GM12878 (cell line): Measurements from ENCODE around the gene CAST. TPM values are rescaled to one million over a fixed set of nuclear protein-coding genes. Genes with fewer than 3 reads are reported as not detected.

ENCODE experiments used
- ATAC-seq: fragments of 200-7000 bp; cut with Tn5 transposase; 3 replicates; pipeline ENCODE4 v1.9.1; 2020; ENCODE audit warnings: mild to moderate bottlenecking, moderate library complexity
- BruUV-seq: library from RNA; stranded (reverse); fragments of 400-500 nt; replicated peaks from 2 replicates; lab custom pipeline; 2021; lab: Mats Ljungman, UMichigan
- CTCF ChIA-PET: fragments of 300-600 bp; sonication (Branson Sonifier 250); formaldehyde crosslinking; extraction: SDS; loops from one replicate; lab custom pipeline; 2021; ENCODE audit warnings: inconsistent platforms; lab: Yijun Ruan, JAX
- POLR2A ChIA-PET: fragments of 350-600 bp; formaldehyde crosslinking; extraction: SDS; loops from one replicate; lab custom pipeline; 2021; ENCODE audit warnings: inconsistent platforms; lab: Charles Lee
- RAD21 ChIA-PET: fragments of 300-600 bp; sonication (Branson Sonifier 250); formaldehyde crosslinking; loops from one replicate; lab custom pipeline; 2023; ENCODE audit warnings: antibody characterized with exemption; ENCODE audit not compliant: unreplicated experiment; lab: Charles Lee
- SMC1A ChIA-PET: fragments of 300-600 bp; sonication (Branson Sonifier 250); formaldehyde crosslinking; loops from one replicate; lab custom pipeline; 2023; ENCODE audit not compliant: unreplicated experiment, uncharacterized antibody; lab: Charles Lee
- DNase-seq: peaks from one replicate; pipeline ENCODE4 v3.0.0-alpha.2; 2011; ENCODE audit warnings: low read depth, low spot score
- FAIRE-seq: peaks from 3 replicates; lab custom pipeline; 2011; peaks lifted over from hg19 to GRCh38; lab: Jason Lieb, UNC
- H2AFZ ChIP-seq: 2 replicates; pipeline ENCODE4 v1.6.0; 2011; ENCODE audit warnings: low read depth, low read length, control low read depth; ENCODE audit not compliant: control insufficient read depth
- H3K27ac ChIP-seq: 2 replicates; pipeline ENCODE4 v1.5.1; 2011; ENCODE audit warnings: control low read depth; ENCODE audit not compliant: control insufficient read depth, insufficient read depth
- H3K27me3 ChIP-seq, 2 experiments: replicated peaks in 1 of 2; 2 replicates each; pipeline versions ENCODE4 v1.6.0 to v1.6.1; 2011; ENCODE audit warnings: low read length in 1 of 2; ENCODE audit not compliant: control insufficient read depth in 2 of 2, insufficient read depth in 2 of 2
- H3K36me3 ChIP-seq, 2 experiments: 2 replicates each; pipeline ENCODE4 v1.5.1; 2011; ENCODE audit warnings: low read length in 1 of 2; ENCODE audit not compliant: control insufficient read depth in 2 of 2, insufficient read depth in 2 of 2
- H3K4me1 ChIP-seq: 2 replicates; pipeline ENCODE4 v1.6.1; 2011; ENCODE audit warnings: mild to moderate bottlenecking, low read length, moderate library complexity, mixed read lengths; ENCODE audit not compliant: control insufficient read depth, insufficient read depth
- H3K4me2 ChIP-seq: 2 replicates; pipeline ENCODE4 v1.6.0; 2011; ENCODE audit warnings: control low read depth; ENCODE audit not compliant: control insufficient read depth, insufficient read depth
- H3K4me3 ChIP-seq: fragments of 200-600 bp; sonication (generic); 2 replicates; pipeline ENCODE4 v1.5.1; 2016
- H3K79me2 ChIP-seq: 2 replicates; pipeline ENCODE4 v1.6.0; 2011; ENCODE audit warnings: low read length; ENCODE audit not compliant: control insufficient read depth, insufficient read depth
- H3K9ac ChIP-seq: 2 replicates; pipeline ENCODE4 v1.8.0; 2011; ENCODE audit warnings: low read length, control low read depth, mixed read lengths; ENCODE audit not compliant: control insufficient read depth, insufficient read depth
- H3K9me3 ChIP-seq: replicated peaks from 3 replicates; pipeline ENCODE4 v1.5.1; 2011; ENCODE audit warnings: mild to moderate bottlenecking, low read length; ENCODE audit not compliant: control insufficient read depth, insufficient read depth
- H4K20me1 ChIP-seq: 2 replicates; pipeline ENCODE4 v1.6.0; 2011; ENCODE audit not compliant: control insufficient read depth, insufficient read depth
- MTA2 ChIP-seq: fragments of 450-650 bp; IDR thresholded peaks from 2 replicates; pipeline ENCODE4 v1.6.1; 2016; ENCODE audit warnings: low read depth, mild to moderate bottlenecking, moderate library complexity
- NFIC ChIP-seq: IDR thresholded peaks from 2 replicates; pipeline ENCODE4 v1.6.1; 2012; ENCODE audit warnings: low read depth, mild to moderate bottlenecking, inconsistent platforms, low read length, moderate library complexity
- RAD21 ChIP-seq: IDR thresholded peaks from 2 replicates; pipeline ENCODE4 v1.6.1; 2011; ENCODE audit warnings: mild to moderate bottlenecking, low read depth, low read length, moderate library complexity; ENCODE audit not compliant: insufficient read depth
- WGBS: methylation state at CpG from one replicate; pipeline ENCODE4 v1.1.6; 2016; ENCODE audit warnings: low lambda C conversion rate; ENCODE audit not compliant: insufficient replicate concordance, insufficient coverage; ENCODE audit errors: missing lambda C conversion rate; 5-methylcytosine and 5-hydroxymethylcytosine counted together
- in situ Hi-C: fragments of 300-500 bp; cut with MboI; formaldehyde crosslinking; loops from 9 replicates; pipeline ENCODE4 v1.14.3; 2018; ENCODE audit warnings: mixed read lengths
- intact Hi-C: fragments of 100-400 bp; cut with micrococcal nuclease; formaldehyde crosslinking; loops from one replicate; pipeline ENCODE4 v1.14.2; 2022; ENCODE audit not compliant: unreplicated experiment
- polyA plus RNA-seq, 11 experiments: library from polyadenylated mRNA; depleted of rRNA in 4 of 11; unstranded in 6 of 11; stranded (reverse) in 5 of 11; fragments of >200 nt; fragmentation: Nextera tagmentation in 4 of 11; fragmentation: Illumina TruSeq in 1 of 11; extraction: Ambion mirVana in 4 of 11; extraction: Trizol in 1 of 11; gene quantifications; 1 replicate in 1 of 11; 2 replicates in 10 of 11; pipeline versions ENCODE4 v1.2.1 to v1.2.3, GENCODE V29; 2011 to 2016; ENCODE audit warnings: inconsistent platforms in 2 of 11, missing spikeins in 2 of 11, low read depth in 1 of 11
- total RNA-seq, 4 experiments: library from RNA; depleted of rRNA in 3 of 4; stranded (reverse); fragments of >200 nt in 3 of 4; fragmentation: Illumina TruSeq in 1 of 4; extraction: Trizol in 1 of 4; gene quantifications; 2 replicates each; pipeline versions ENCODE4 v1.2.1 to v1.2.3, GENCODE V29; 2013 to 2021
- TF ChIP-seq, protein P1 (sequence below): fragments of 450-650 bp; IDR thresholded peaks from 2 replicates; pipeline ENCODE4 v1.6.1; 2016; ENCODE audit warnings: mild to moderate bottlenecking
- TF ChIP-seq, protein P2 (sequence below): fragments of 450-650 bp; formaldehyde crosslinking; IDR thresholded peaks from 2 replicates; pipeline ENCODE4 v1.5.0; 2022; ENCODE audit warnings: mild to moderate bottlenecking, missing genetic modification characterization

CAST gene
- total and polyA plus RNA-seq, 10 of the 15 experiments (the other 5 are each of a cell fraction or from before 2014, with no cell fraction given) = 31.7 to 140 (median 68.5) TPM

DNA sequence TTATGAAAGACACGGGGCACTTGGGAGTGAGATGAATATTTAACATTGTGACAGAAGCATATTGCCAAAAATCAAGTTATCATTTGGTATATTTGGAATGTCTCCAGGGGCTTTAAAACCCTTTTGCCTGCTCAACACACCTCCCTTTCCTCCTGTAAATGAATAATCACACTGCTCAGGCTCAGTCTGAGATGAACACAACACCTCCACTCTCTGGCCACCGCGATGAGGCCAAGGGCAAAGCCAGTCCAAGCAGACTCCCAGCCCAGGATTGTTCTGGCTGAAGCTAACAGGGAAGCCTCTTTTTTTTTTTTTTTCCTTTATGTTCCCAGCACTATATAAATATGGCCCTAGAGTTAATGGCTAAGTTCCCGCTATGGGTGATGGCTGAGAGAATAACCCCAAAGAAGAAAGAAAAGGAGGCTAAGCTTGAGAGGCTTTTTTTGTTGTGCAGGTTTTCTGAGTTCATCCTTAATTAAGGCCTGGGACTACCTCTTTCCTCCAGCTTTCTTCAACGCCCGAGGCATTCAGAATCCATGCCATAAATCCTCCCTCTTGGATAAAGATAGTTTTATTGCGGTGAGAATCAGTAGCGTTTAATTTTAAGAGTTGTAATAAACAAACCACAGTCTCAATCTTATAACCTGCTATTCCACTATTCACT, 156.1 kb downstream of the CAST start:
- ChIA-PET SMC1A (interaction anchor here (0.8 to 4.0 kb wide), 5 partner anchors 10 to 40 kb away, joined by 3 to 17 read pairs (median 4); partner anchors contain the start of gene ERAP1), POLR2A (interaction anchor here (0.7 to 4.3 kb wide), 2 partner anchors 10 to 1029 kb away, joined by 4 to 18 read pairs; partner anchors contain the start of gene ERAP1), CTCF (interaction anchor here (1.3 to 2.8 kb wide), 3 partner anchors 13 to 343 kb away, joined by 5 to 10 read pairs (median 5); no protein-coding TSS in a partner anchor), RAD21 (interaction anchor here (1.4 kb wide), 1 partner anchor 51 kb away, joined by 5 read pairs; no protein-coding TSS in a partner anchor)
- FAIRE-seq (no peak), DNase-seq (no peak), ATAC-seq (no peak)
- no peaks in the 10 kb centered on the region for H3K79me2 ChIP-seq
- H3K27me3 ChIP-seq = no peaks in the 10 kb centered on the region
- BruUV-seq = no TSS peak
- no peaks in the 10 kb centered on the region for H3K36me3 ChIP-seq
- in situ Hi-C loops = no loop called here
- TF ChIP-seq, protein P1, sequence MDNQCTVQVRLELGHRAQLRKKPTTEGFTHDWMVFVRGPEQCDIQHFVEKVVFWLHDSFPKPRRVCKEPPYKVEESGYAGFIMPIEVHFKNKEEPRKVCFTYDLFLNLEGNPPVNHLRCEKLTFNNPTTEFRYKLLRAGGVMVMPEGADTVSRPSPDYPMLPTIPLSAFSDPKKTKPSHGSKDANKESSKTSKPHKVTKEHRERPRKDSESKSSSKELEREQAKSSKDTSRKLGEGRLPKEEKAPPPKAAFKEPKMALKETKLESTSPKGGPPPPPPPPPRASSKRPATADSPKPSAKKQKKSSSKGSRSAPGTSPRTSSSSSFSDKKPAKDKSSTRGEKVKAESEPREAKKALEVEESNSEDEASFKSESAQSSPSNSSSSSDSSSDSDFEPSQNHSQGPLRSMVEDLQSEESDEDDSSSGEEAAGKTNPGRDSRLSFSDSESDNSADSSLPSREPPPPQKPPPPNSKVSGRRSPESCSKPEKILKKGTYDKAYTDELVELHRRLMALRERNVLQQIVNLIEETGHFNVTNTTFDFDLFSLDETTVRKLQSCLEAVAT = no peak
- TF ChIP-seq MTA2 (no peak), NFIC (no peak), RAD21 (no peak)
- TF ChIP-seq, protein P2, sequence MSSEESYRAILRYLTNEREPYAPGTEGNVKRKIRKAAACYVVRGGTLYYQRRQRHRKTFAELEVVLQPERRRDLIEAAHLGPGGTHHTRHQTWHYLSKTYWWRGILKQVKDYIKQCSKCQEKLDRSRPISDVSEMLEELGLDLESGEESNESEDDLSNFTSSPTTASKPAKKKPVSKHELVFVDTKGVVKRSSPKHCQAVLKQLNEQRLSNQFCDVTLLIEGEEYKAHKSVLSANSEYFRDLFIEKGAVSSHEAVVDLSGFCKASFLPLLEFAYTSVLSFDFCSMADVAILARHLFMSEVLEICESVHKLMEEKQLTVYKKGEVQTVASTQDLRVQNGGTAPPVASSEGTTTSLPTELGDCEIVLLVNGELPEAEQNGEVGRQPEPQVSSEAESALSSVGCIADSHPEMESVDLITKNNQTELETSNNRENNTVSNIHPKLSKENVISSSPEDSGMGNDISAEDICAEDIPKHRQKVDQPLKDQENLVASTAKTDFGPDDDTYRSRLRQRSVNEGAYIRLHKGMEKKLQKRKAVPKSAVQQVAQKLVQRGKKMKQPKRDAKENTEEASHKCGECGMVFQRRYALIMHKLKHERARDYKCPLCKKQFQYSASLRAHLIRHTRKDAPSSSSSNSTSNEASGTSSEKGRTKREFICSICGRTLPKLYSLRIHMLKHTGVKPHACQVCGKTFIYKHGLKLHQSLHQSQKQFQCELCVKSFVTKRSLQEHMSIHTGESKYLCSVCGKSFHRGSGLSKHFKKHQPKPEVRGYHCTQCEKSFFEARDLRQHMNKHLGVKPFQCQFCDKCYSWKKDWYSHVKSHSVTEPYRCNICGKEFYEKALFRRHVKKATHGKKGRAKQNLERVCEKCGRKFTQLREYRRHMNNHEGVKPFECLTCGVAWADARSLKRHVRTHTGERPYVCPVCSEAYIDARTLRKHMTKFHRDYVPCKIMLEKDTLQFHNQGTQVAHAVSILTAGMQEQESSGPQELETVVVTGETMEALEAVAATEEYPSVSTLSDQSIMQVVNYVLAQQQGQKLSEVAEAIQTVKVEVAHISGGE = no peak
- H3K9me3 ChIP-seq = no peaks in the 10 kb centered on the region
- no peak overlapping the region for H3K4me2 ChIP-seq
- WGBS = 96% methylated on average over 8 of the region's 8 CpGs
- H3K4me1 ChIP-seq = peaks cover 15% of the 10 kb centered on the region
- no peak overlapping the region for H3K27ac ChIP-seq
- no peak overlapping the region for H3K9ac ChIP-seq
- no peak overlapping the region for H2AFZ ChIP-seq
- intact Hi-C loops = no loop called here
- no peaks in the 10 kb centered on the region for H4K20me1 ChIP-seq
- no peak overlapping the region for H3K4me3 ChIP-seq
